A549 treated with AZD9567 at 1 μM for 4 hours (cell line): ENCODE data around the gene PDGFD. TPM values are rescaled to one million over a fixed set of nuclear protein-coding genes. Genes with fewer than 3 reads are reported as not detected.

Experiments used
- total RNA-seq: library from RNA; stranded (reverse); fragments of 200-300 nt; extraction: Qiagen RNA extraction; gene quantifications from 5 replicates; pipeline ENCODE4 v1.2.3, GENCODE V29; 2022; ENCODE audit not compliant: insufficient read depth

Gene PDGFD
- 6.5 to 7.3 TPM (median 7.1 TPM) in 5 replicates for total RNA-seq

DNA sequence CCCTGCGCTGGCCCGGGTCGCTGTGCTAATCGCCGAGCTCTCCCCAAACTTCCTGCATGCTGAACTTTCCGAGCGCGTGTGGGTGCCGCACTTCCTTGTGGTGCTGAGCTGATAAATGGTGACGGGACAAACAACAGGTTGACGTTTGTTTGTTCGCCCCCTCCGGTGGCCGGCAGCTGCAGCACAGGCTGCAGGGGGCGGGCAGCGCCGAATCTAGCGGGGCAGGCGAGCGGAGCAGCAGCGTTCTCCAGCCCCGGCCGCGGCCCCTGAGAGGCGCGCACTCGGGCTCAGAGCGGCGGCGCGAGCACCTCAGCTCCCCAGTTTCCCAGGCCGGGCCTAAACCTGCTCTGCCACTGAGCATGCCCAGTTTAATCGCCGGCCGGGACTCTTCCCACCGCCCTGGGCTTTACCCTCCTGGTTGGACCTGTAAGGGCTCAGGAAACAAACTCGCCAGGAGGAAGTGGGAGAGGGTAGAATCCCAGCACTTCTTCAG, at the start of gene PDGFD:
PDGFD (minus strand) TSS at position 120 of the 493 bp plus-strand sequence.

DNA sequence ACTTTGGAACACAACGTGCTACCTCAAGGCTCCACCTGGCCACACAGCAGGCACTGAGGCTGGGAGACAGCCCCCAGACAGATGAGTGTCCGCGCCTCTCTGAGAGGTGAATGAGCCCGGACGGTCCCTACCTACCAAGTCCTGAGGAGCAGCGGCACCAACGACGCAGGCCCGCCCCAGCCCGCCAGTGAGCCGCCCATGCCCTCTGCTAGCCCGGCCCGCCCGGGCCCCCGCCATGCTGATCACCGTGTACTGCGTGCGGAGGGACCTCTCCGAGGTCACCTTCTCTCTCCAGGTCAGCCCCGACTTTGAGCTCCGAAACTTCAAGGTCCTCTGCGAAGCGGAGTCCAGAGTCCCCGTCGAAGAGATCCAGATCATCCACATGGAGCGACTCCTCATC, 127.4 kb downstream of the PDGFD start, which contains the start of gene DDI1:
DDI1 (plus strand) TSS at position 53 of the 400 bp plus-strand sequence; CDS start at position 236, 183 bp downstream.

Other genes with a start within 250 kb of the PDGFD start
- gene DDI1, start 127.5 kb downstream of the PDGFD start, total RNA-seq = not detected in 5 replicates